Activated T-cell treated with anti-CD3 and anti-CD28 coated beads, Interleukin-2, amount 50 U/mL, for 48 hours (primary cell): ENCODE measurements around the gene SERP2.

Experiments used
- DNase-seq, 2 experiments: peaks; one replicate each; pipeline ENCODE4 v3.0.0-alpha.2; 2020

SERP2 gene

GRCh38 chr13:44359983-44360375 is 13.6 kb upstream of the SERP2 start:
- DNase-seq: no peak

GRCh38 chr13:44362394-44363040 is 11.1 kb upstream of the SERP2 start:
- DNase-seq: no peak

GRCh38 chr13:44363631-44364344 is 9.8 kb upstream of the SERP2 start:
- DNase-seq: no peak

GRCh38 chr13:44364345-44365000 is 9.2 kb upstream of the SERP2 start:
- DNase-seq: no peak

GRCh38 chr13:44365008-44365407 is 8.6 kb upstream of the SERP2 start:
- no peak for DNase-seq

GRCh38 chr13:44365899-44366298 is 7.7 kb upstream of the SERP2 start:
- DNase-seq: no peak

- no peak for DNase-seq
Observed at GRCh38 chr13:44368062-44368591, 5.5 kb upstream of the SERP2 start.

- no peak for DNase-seq
Observed at GRCh38 chr13:44368599-44369368, 4.8 kb upstream of the SERP2 start.

- DNase-seq: no peak
Observed at GRCh38 chr13:44371421-44371820, 2.2 kb upstream of the SERP2 start.

GRCh38 chr13:44373247-44373600 is 400 bp upstream of the SERP2 start:
- no peak for DNase-seq

GRCh38 chr13:44374348-44374712 is 706 bp downstream of the SERP2 start:
- no peak for DNase-seq

- no peak for DNase-seq
Observed at GRCh38 chr13:44378277-44378676, 4.7 kb downstream of the SERP2 start.

GRCh38 chr13:44379885-44380284 is 6.3 kb downstream of the SERP2 start:
- DNase-seq: no peak

- DNase-seq: no peak
Observed at GRCh38 chr13:44380404-44381165, 7.0 kb downstream of the SERP2 start.

- no peak for DNase-seq
Observed at GRCh38 chr13:44382635-44383145, 9.1 kb downstream of the SERP2 start.

- DNase-seq: no peak
Observed at GRCh38 chr13:44383945-44384344, 10.3 kb downstream of the SERP2 start.

- no peak for DNase-seq
Observed at GRCh38 chr13:44384778-44385177, 11.2 kb downstream of the SERP2 start.

GRCh38 chr13:44385401-44385800 is 11.8 kb downstream of the SERP2 start:
- DNase-seq: no peak

- DNase-seq: no peak
Observed at GRCh38 chr13:44385847-44386246, 12.2 kb downstream of the SERP2 start.

- no peak for DNase-seq
Observed at GRCh38 chr13:44386913-44387556, 13.4 kb downstream of the SERP2 start.

- DNase-seq: no peak
Observed at GRCh38 chr13:44388427-44389059, 14.9 kb downstream of the SERP2 start.
